Hematopoietic multipotent progenitor cell treated with erythropoietin and hydrocortisone succinate and interleukin-3 and kit ligand, for 15 days (in vitro differentiated cells): Measurements from ENCODE around the gene TNFRSF13B.
"Not testable (repeated sequence)": the region's sequence is repeated elsewhere in the genome, so short reads cannot be mapped to it uniquely, and the experiment has no call there.

Source experiments
- DNase-seq: peaks from one replicate; pipeline ENCODE4 v3.0.0-alpha.2; 2015; ENCODE audit warnings: low spot score

TNFRSF13B gene

GRCh38 chr17:16986391-16986790 is 14.5 kb upstream of the TNFRSF13B start:
- no peak for DNase-seq

GRCh38 chr17:16981928-16982327 is 10.0 kb upstream of the TNFRSF13B start:
- no peak for DNase-seq

- no peak for DNase-seq
Measured at GRCh38 chr17:16980813-16981731, 9.2 kb upstream of the TNFRSF13B start.

GRCh38 chr17:16980061-16980460 is 8.1 kb upstream of the TNFRSF13B start:
- no peak for DNase-seq

- not testable (repeated sequence) for DNase-seq
Measured at GRCh38 chr17:16979237-16979823, 7.4 kb upstream of the TNFRSF13B start.

- no peak for DNase-seq
Measured at GRCh38 chr17:16977932-16978331, 6.0 kb upstream of the TNFRSF13B start.

GRCh38 chr17:16976725-16977550 is 5.0 kb upstream of the TNFRSF13B start:
- DNase-seq, result no peak

GRCh38 chr17:16975744-16976625 is 4.1 kb upstream of the TNFRSF13B start:
- no peak for DNase-seq

GRCh38 chr17:16975277-16975651 is 3.3 kb upstream of the TNFRSF13B start:
- DNase-seq, result no peak

- no peak for DNase-seq
Measured at GRCh38 chr17:16974569-16975276, 2.8 kb upstream of the TNFRSF13B start.

GRCh38 chr17:16973760-16974540 is 2.0 kb upstream of the TNFRSF13B start:
- DNase-seq, result no peak

GRCh38 chr17:16973043-16973442 is 1.1 kb upstream of the TNFRSF13B start:
- DNase-seq, result not testable (repeated sequence)

- no peak for DNase-seq
Measured at GRCh38 chr17:16972346-16972745, 428 bp upstream of the TNFRSF13B start.

GRCh38 chr17:16969931-16970906 is 1.7 kb downstream of the TNFRSF13B start:
- no peak for DNase-seq

GRCh38 chr17:16968786-16969185 is 3.1 kb downstream of the TNFRSF13B start:
- DNase-seq, result no peak

GRCh38 chr17:16962804-16963203 is 9.1 kb downstream of the TNFRSF13B start:
- no peak for DNase-seq

- DNase-seq, result no peak
Measured at GRCh38 chr17:16961792-16962191, 10.1 kb downstream of the TNFRSF13B start.

GRCh38 chr17:16961022-16961421 is 10.9 kb downstream of the TNFRSF13B start:
- not testable (repeated sequence) for DNase-seq

GRCh38 chr17:16955011-16955410 is 16.9 kb downstream of the TNFRSF13B start:
- not testable (repeated sequence) for DNase-seq
